ENCODE data around the gene CDR2L.

The CDR2L gene

DNA sequence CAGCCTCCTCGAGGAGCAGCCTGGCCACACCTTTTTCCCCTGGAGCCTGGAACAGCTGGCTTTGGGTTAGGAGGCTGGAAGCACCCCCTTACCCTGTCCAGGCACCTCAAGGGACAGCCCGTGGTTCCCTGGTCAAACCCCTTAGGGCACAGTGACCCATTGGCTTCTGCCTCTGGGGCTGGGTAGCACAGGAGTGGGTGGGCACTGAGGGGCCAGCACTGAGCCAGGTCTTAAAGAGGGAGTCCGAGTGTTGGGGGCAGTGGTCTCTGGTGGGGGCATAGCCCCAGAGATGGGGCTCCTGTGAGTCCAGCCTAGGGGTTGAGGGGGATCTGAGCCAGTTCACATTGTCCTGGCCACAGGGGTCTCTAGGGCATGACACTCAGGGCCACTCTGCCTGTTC is 36.4 kb upstream of the CDR2L start:
- TF ChIP-seq FOXP2 (optimal IDR thresholded peaks at IDR 0.05; ENCODE audit: borderline replicate concordance, extremely low read depth, extremely low read length, insufficient read depth) (no peak), SIN3A (IDR thresholded peaks at IDR 0.05; ENCODE audit: borderline replicate concordance, insufficient read depth, low read length) (no peak), POLR2AphosphoS5 (IDR thresholded peaks at IDR 0.05; ENCODE audit: low read depth, low read length) (no peak), TAF1 (IDR thresholded peaks at IDR 0.05; ENCODE audit: borderline replicate concordance, insufficient read depth, low read length) (no peak)
- TF ChIP-seq, protein P1, sequence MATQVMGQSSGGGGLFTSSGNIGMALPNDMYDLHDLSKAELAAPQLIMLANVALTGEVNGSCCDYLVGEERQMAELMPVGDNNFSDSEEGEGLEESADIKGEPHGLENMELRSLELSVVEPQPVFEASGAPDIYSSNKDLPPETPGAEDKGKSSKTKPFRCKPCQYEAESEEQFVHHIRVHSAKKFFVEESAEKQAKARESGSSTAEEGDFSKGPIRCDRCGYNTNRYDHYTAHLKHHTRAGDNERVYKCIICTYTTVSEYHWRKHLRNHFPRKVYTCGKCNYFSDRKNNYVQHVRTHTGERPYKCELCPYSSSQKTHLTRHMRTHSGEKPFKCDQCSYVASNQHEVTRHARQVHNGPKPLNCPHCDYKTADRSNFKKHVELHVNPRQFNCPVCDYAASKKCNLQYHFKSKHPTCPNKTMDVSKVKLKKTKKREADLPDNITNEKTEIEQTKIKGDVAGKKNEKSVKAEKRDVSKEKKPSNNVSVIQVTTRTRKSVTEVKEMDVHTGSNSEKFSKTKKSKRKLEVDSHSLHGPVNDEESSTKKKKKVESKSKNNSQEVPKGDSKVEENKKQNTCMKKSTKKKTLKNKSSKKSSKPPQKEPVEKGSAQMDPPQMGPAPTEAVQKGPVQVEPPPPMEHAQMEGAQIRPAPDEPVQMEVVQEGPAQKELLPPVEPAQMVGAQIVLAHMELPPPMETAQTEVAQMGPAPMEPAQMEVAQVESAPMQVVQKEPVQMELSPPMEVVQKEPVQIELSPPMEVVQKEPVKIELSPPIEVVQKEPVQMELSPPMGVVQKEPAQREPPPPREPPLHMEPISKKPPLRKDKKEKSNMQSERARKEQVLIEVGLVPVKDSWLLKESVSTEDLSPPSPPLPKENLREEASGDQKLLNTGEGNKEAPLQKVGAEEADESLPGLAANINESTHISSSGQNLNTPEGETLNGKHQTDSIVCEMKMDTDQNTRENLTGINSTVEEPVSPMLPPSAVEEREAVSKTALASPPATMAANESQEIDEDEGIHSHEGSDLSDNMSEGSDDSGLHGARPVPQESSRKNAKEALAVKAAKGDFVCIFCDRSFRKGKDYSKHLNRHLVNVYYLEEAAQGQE (IDR thresholded peaks at IDR 0.05; ENCODE audit: insufficient read depth in 1 of 2, low read depth in 2 of 2, low read length in 2 of 2): no peak

DNA sequence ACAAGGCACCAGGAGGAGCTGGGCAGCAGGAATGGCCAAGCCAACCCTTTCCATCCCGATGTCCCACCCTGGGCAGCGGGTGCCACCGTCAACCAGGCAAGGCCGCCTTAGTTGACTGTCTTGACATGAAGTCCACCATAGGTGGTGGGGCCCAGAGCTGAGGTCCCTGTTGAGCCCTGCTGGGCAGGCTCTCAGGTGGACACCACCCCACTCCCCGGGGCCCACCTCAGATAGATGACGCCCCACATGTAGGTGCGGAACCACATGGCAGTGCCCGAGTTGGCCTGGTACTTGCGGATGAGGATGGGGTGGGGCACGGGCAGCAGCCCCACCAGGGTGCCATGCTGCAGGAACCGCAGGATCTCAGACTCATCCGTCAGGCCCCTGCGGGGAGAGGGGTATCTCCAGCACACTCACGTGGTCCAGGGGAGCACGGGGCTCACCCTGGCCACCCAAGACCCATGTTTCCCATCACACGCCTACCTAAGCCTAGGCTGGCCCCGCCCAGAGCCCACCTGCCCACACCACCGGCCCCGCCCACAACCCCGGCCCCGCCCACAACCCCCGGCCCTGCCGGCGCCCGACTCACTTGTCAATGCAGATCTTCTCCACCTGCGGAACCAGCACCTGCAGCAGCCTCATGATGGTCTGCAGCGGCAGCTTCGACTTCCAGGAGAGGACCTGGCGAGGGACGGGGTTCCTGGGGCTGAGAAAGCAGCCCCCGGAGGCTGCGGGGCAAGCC is 35.6 kb upstream of the CDR2L start:
- TF ChIP-seq SIN3A (IDR thresholded peaks at IDR 0.05; ENCODE audit: borderline replicate concordance, insufficient read depth, low read length) (no peak), POLR2AphosphoS5 (IDR thresholded peaks at IDR 0.05; ENCODE audit: low read depth, low read length) (no peak), FOXP2 (optimal IDR thresholded peaks at IDR 0.05; ENCODE audit: borderline replicate concordance, extremely low read depth, extremely low read length, insufficient read depth) (no peak), TAF1 (IDR thresholded peaks at IDR 0.05; ENCODE audit: borderline replicate concordance, insufficient read depth, low read length) (no peak)
- TF ChIP-seq, protein P1 (IDR thresholded peaks at IDR 0.05; ENCODE audit: insufficient read depth in 1 of 2, low read depth in 2 of 2, low read length in 2 of 2): no peak

DNA sequence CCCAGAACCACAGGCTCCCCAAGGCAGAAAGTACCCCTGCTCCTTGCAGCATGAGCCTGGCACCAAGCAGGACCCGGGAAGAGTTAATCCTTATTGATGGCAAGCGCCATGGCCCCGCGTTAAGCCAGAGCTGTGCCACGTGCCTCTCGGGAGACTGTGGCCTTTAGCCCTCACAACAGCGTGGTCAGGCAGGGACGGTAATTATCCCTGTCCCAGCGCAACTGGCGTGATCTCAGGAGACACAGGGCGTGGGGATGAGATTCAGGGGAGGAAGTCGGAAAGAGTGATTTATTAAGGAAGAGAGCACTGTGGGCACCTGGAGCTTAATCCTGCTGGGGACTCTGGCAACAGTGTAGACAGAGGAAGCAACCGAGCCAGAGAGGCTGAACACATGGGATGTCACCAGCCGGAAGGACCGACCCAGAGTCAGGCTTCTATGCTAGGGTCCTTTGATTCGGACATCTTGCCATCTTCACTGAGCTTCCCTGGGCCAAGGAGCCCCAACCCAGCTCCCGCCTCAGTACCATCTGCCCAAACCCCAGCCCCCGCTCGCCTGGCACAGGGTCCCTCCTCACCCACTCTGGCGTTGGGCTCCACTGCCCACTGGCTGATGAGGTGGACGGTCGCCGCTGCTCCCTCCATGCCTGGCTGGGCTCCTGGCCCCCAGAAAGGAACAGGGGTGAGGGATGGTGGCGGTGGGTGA is 34.9 kb upstream of the CDR2L start:
- TF ChIP-seq FOXP2 (optimal IDR thresholded peaks at IDR 0.05; ENCODE audit: borderline replicate concordance, extremely low read depth, extremely low read length, insufficient read depth) (no peak), SIN3A (IDR thresholded peaks at IDR 0.05; ENCODE audit: borderline replicate concordance, insufficient read depth, low read length) (no peak), TAF1 (IDR thresholded peaks at IDR 0.05; ENCODE audit: borderline replicate concordance, insufficient read depth, low read length) (no peak), POLR2AphosphoS5 (IDR thresholded peaks at IDR 0.05; ENCODE audit: low read depth, low read length) (no peak)
- TF ChIP-seq, protein P1 (IDR thresholded peaks at IDR 0.05; ENCODE audit: insufficient read depth in 1 of 2, low read depth in 2 of 2, low read length in 2 of 2): no peak

DNA sequence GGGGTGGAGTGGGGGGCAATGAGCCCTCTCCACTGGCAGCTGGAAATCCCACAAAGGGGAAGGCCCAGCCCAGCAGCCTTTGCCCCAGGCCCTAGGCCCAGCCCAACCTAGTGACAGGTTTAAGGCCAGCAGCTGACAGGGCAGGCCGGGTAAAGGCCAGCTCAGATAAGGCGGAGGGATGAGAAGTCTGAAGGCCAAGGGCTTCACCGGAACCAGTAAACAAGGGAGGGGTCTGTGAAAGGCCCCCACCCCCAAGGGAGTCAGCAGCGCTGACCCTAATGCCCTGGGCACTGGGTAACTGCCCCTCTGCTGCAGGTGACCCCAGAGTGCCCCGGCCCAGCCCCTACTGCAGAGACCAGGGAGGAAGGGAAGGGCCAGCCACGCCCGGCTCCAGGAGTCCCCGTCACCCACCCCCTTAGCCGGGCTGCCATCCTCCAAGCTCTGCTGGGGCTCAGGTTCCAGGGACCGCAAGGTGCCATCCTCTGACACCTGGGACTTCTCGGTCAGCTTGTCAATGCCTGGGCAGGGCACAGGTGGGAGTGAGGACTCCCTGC is 34.2 kb upstream of the CDR2L start:
- no peak for TF ChIP-seq POLR2AphosphoS5 (IDR thresholded peaks at IDR 0.05; ENCODE audit: low read depth, low read length)
- no peak for TF ChIP-seq SIN3A (IDR thresholded peaks at IDR 0.05; ENCODE audit: borderline replicate concordance, insufficient read depth, low read length)

DNA sequence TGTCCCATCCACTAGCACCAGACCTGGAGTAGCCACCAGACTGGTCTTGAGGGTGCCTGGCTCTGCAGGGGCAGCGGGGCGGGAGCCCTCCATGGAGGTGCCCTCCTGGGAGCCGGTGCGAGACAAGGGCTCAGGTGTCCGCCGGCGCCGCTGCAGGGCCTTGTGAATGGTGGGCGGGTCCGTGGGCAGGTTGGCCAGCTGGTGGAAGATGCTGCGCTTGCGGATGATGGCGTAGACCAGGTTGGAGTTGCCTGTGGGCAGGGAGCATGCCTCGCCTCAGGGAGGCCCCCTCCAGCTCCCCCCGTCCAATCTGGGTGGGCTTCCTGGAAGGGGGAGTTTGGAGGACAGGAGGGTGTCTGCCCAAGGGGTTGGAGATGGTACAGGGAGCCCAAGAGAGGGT is 33.3 kb upstream of the CDR2L start:
- TF ChIP-seq SIN3A (IDR thresholded peaks at IDR 0.05; ENCODE audit: borderline replicate concordance, insufficient read depth, low read length): no peak
- TF ChIP-seq, protein P1 (IDR thresholded peaks at IDR 0.05; ENCODE audit: insufficient read depth in 1 of 2, low read depth in 2 of 2, low read length in 2 of 2): no peak
- TF ChIP-seq FOXP2 (optimal IDR thresholded peaks at IDR 0.05; ENCODE audit: borderline replicate concordance, extremely low read depth, extremely low read length, insufficient read depth): no peak
- no peak for TF ChIP-seq POLR2AphosphoS5 (IDR thresholded peaks at IDR 0.05; ENCODE audit: low read depth, low read length)
- no peak for TF ChIP-seq TAF1 (IDR thresholded peaks at IDR 0.05; ENCODE audit: borderline replicate concordance, insufficient read depth, low read length)

All from PFSK-1 (cell line).